Hepatocyte (in vitro differentiated cells): ENCODE measurements around the gene USP32. TPM values are rescaled to one million over a fixed set of nuclear protein-coding genes. Genes with fewer than 3 reads are reported as not detected.

Experiments
- DNase-seq: peaks from one replicate; pipeline ENCODE4 v3.0.0-alpha.2; 2016; ENCODE audit warnings: low spot score
- H2AFZ ChIP-seq: fragments of 200-600 bp; sonication (generic); 2 replicates; pipeline ENCODE4 v1.6.0; 2016; ENCODE audit warnings: antibody characterized with exemption, mild to moderate bottlenecking
- H3K27ac ChIP-seq: fragments of 200-600 bp; sonication (generic); 2 replicates; pipeline ENCODE4 v1.5.1; 2016; ENCODE audit warnings: mild to moderate bottlenecking
- H3K27me3 ChIP-seq: fragments of 200-600 bp; sonication (generic); 2 replicates; pipeline ENCODE4 v1.6.1; 2016
- H3K36me3 ChIP-seq: fragments of 200-600 bp; sonication (generic); replicated peaks from 2 replicates; pipeline ENCODE4 v1.5.1; 2016; ENCODE audit warnings: low read depth; ENCODE audit not compliant: insufficient read depth
- H3K4me1 ChIP-seq: fragments of 200-600 bp; sonication (generic); 2 replicates; pipeline ENCODE4 v1.5.1; 2016; ENCODE audit warnings: mild to moderate bottlenecking, moderate library complexity; ENCODE audit not compliant: insufficient read depth
- H3K4me2 ChIP-seq: fragments of 200-600 bp; sonication (generic); 2 replicates; pipeline ENCODE4 v1.6.0; 2016
- H3K4me3 ChIP-seq: fragments of 200-600 bp; sonication (generic); 2 replicates; pipeline ENCODE4 v1.5.1; 2016; ENCODE audit warnings: mild to moderate bottlenecking
- H3K79me2 ChIP-seq: fragments of 200-600 bp; sonication (generic); 2 replicates; pipeline ENCODE4 v1.6.0; 2017; ENCODE audit warnings: mild to moderate bottlenecking
- H3K9me2 ChIP-seq: fragments of 200-600 bp; sonication (generic); replicated peaks from 2 replicates; pipeline ENCODE4 v1.6.0; 2017; ENCODE audit warnings: mild to moderate bottlenecking; ENCODE audit not compliant: insufficient read depth
- H3K9me3 ChIP-seq: fragments of 200-600 bp; sonication (generic); 2 replicates; pipeline ENCODE4 v1.5.1; 2016; ENCODE audit warnings: low read depth, mild to moderate bottlenecking
- H4K20me1 ChIP-seq: fragments of 200-600 bp; sonication (generic); 2 replicates; pipeline ENCODE4 v1.6.0; 2016; ENCODE audit warnings: mild to moderate bottlenecking; ENCODE audit not compliant: insufficient read depth, poor library complexity, severe bottlenecking
- CTCF ChIP-seq: fragments of 200-600 bp; sonication (generic); IDR thresholded peaks from 2 replicates; pipeline ENCODE4 v1.5.1; 2016; ENCODE audit warnings: antibody characterized with exemption, mild to moderate bottlenecking; ENCODE audit not compliant: poor library complexity
- EZH2 ChIP-seq: fragments of 200-600 bp; sonication (generic); IDR thresholded peaks from 2 replicates; pipeline ENCODE4 v1.6.1; 2016; ENCODE audit warnings: antibody characterized with exemption, mild to moderate bottlenecking, borderline replicate concordance
- EZH2phosphoT487 ChIP-seq: fragments of 200-600 bp; sonication (generic); IDR thresholded peaks from one replicate; pipeline ENCODE4 v1.6.1; 2018; ENCODE audit warnings: antibody characterized with exemption, mild to moderate bottlenecking, low read depth, moderate library complexity; ENCODE audit not compliant: unreplicated experiment, severe bottlenecking
- WGBS: methylation state at CpG from one replicate; pipeline ENCODE4 v1.1.6; 2016; ENCODE audit warnings: low lambda C conversion rate; ENCODE audit errors: missing lambda C conversion rate; 5-methylcytosine and 5-hydroxymethylcytosine counted together
- polyA plus RNA-seq: library from polyadenylated mRNA; unstranded; fragments of >200 nt; fragmentation: Nextera tagmentation; extraction: Ambion mirVana; gene quantifications from 2 replicates; pipeline ENCODE4 v1.2.1, GENCODE V29; 2016
- total RNA-seq: library from RNA; depleted of rRNA; stranded (reverse); fragments of >200 nt; gene quantifications from 2 replicates; pipeline ENCODE4 v1.2.3, GENCODE V29; 2014

The USP32 gene
- total and polyA plus RNA-seq, 2 experiments from 2014 or later = 15.3 to 37.0 TPM

GRCh38 chr17:60332574-60332973 lies 59.4 kb downstream of the USP32 start:
- no peak for DNase-seq
- TF ChIP-seq EZH2phosphoT487 (no peak), CTCF (no peak), EZH2 (no peak)
- Histone ChIP-seq H3K27me3 (no peaks in the 10 kb centered on the region), H3K9me2 (no peaks in the 10 kb centered on the region), H3K36me3 (no peaks in the 10 kb centered on the region), H3K4me1 (peaks cover 4% of the 10 kb centered on the region), H3K27ac (no peak overlapping the region), H3K4me2 (no peak overlapping the region), H3K9me3 (no peaks in the 10 kb centered on the region), H2AFZ (no peak overlapping the region), H4K20me1 (peaks cover 11% of the 10 kb centered on the region), H3K4me3 (no peak overlapping the region), H3K79me2 (peaks cover 42% of the 10 kb centered on the region)
- WGBS = 87% methylated on average over 2 of the region's 2 CpGs

GRCh38 chr17:60330731-60331130 lies 61.2 kb downstream of the USP32 start:
- peaks cover 4% of the 10 kb centered on the region for H3K4me1 ChIP-seq
- no peaks in the 10 kb centered on the region for H3K9me2 ChIP-seq
- H3K36me3 ChIP-seq = no peaks in the 10 kb centered on the region
- peaks cover 11% of the 10 kb centered on the region for H4K20me1 ChIP-seq
- no peak overlapping the region for H3K27ac ChIP-seq
- no peaks in the 10 kb centered on the region for H3K27me3 ChIP-seq
- H3K79me2 ChIP-seq = peaks cover 45% of the 10 kb centered on the region
- 96% methylated on average over 1 of the region's 1 CpG for WGBS
- H2AFZ ChIP-seq = no peak overlapping the region
- no peaks in the 10 kb centered on the region for H3K9me3 ChIP-seq
- no peak overlapping the region for H3K4me3 ChIP-seq
- DNase-seq = no peak
- no peak overlapping the region for H3K4me2 ChIP-seq
- TF ChIP-seq EZH2 (no peak), EZH2phosphoT487 (no peak), CTCF (no peak)

GRCh38 chr17:60328679-60329078 lies 63.3 kb downstream of the USP32 start:
- Histone ChIP-seq H3K4me2 (no peak overlapping the region), H4K20me1 (peaks cover 7% of the 10 kb centered on the region), H3K27ac (no peak overlapping the region), H3K9me2 (no peaks in the 10 kb centered on the region), H3K9me3 (no peaks in the 10 kb centered on the region), H3K27me3 (no peaks in the 10 kb centered on the region), H3K4me3 (no peak overlapping the region), H3K4me1 (peaks cover 8% of the 10 kb centered on the region), H3K79me2 (peaks cover 57% of the 10 kb centered on the region), H3K36me3 (no peaks in the 10 kb centered on the region), H2AFZ (no peak overlapping the region)
- no peak for DNase-seq
- 89% methylated on average over 9 of the region's 9 CpGs for WGBS
- TF ChIP-seq EZH2phosphoT487 (no peak), EZH2 (no peak), CTCF (no peak)

- no peaks in the 10 kb centered on the region for H3K9me3 ChIP-seq
- 87% methylated on average over 4 of the region's 4 CpGs for WGBS
- peaks cover 7% of the 10 kb centered on the region for H4K20me1 ChIP-seq
- peaks cover 64% of the 10 kb centered on the region for H3K79me2 ChIP-seq
- H3K27me3 ChIP-seq = no peaks in the 10 kb centered on the region
- no peaks in the 10 kb centered on the region for H3K36me3 ChIP-seq
- DNase-seq = no peak
- no peaks in the 10 kb centered on the region for H3K9me2 ChIP-seq
- H3K27ac ChIP-seq = no peak overlapping the region
- TF ChIP-seq CTCF (no peak), EZH2 (no peak), EZH2phosphoT487 (no peak)
- no peak overlapping the region for H3K4me2 ChIP-seq
- H2AFZ ChIP-seq = no peak overlapping the region
- H3K4me3 ChIP-seq = no peak overlapping the region
- H3K4me1 ChIP-seq = peaks cover 4% of the 10 kb centered on the region
These were observed 64.0 kb downstream of the USP32 start for GRCh38 chr17:60327901-60328273.
